NB4 (cell line): ENCODE results near the gene COG5.

Experiments used
- CTCF ChIP-seq: IDR thresholded peaks from one replicate; pipeline ENCODE4 v1.5.1; 2012; ENCODE audit warnings: low read depth, low read length
- POLR2A ChIP-seq: IDR thresholded peaks from 2 replicates; pipeline ENCODE4 v1.6.1; 2011; ENCODE audit warnings: mild to moderate bottlenecking; ENCODE audit not compliant: insufficient read length; ENCODE audit errors: extremely low read depth

DNA sequence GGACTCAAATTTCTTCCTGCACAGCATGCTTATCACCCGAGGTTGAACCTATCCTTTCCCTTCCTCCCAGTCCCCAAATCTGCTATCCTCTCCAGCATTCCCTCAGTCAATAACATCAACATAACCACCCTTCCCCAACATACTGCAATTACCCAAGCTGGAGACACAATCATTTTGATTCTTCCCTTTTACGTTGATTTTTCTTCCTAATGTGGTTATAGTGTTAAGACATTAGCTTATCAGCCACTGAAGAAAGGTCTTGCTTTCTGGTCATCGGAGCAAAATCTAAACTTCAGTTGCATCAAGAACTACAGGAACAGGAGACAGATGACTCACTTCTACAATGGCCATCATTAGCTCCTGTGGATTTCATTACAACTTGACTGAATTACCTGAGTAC, 398.4 kb downstream of the COG5 start:
- TF ChIP-seq POLR2A (no peak), CTCF (no peak)
